SK-N-SH treated with all-trans-retinoic acid at 6 μM for 48 hours (cell line): Measurements from ENCODE around the gene CNGB1.

Experiments
- CSDC2 ChIP-seq: fragments of 250-450 bp; sonication (Bioruptor Pico); IDR thresholded peaks from 2 replicates; pipeline ENCODE4 v1.5.0; 2020; ENCODE audit warnings: mild to moderate bottlenecking, moderate library complexity
- PATZ1 ChIP-seq: fragments of 250-450 bp; sonication (Bioruptor Pico); IDR thresholded peaks from 2 replicates; pipeline ENCODE4 v1.8.0; 2020; ENCODE audit warnings: mild to moderate bottlenecking, moderate library complexity, borderline replicate concordance
- RARB ChIP-seq: fragments of 250-450 bp; sonication (Bioruptor Pico); IDR thresholded peaks from 2 replicates; pipeline ENCODE4 v1.8.0; 2021; ENCODE audit warnings: mild to moderate bottlenecking, moderate library complexity

GRCh38 chr16:57986196-57986595 is 15.3 kb upstream of the CNGB1 start:
- TF ChIP-seq CSDC2 (CRISPR knock-in tag) (no peak), PATZ1 (CRISPR knock-in tag) (no peak), RARB (CRISPR knock-in tag) (no peak)
